ENCODE results near the gene TREM1. TPM values are rescaled to one million over a fixed set of nuclear protein-coding genes. Genes with fewer than 3 reads are reported as not detected.

TREM1 gene
- total RNA-seq, 1 experiment from 2014 or later, result not detected

- Histone ChIP-seq H3K36me3 (ENCODE audit: control insufficient read depth, insufficient read depth, low read length) (no peaks in the 10 kb centered on the region), H3K9me3 (no peaks in the 10 kb centered on the region), H3K4me1 (no peaks in the 10 kb centered on the region), H3K4me3 (ENCODE audit: low read depth, low read length) (no peak overlapping the region), H3K27me3 (replicated peaks; ENCODE audit: control insufficient read depth, insufficient read depth, low read length) (no peaks in the 10 kb centered on the region; the same call in 1 of the 2 replicates)
- Mint-ChIP-seq H3K4me3 (ENCODE audit: unreplicated experiment) (no peak overlapping the region), H3K27me3 (ENCODE audit: insufficient read depth, unreplicated experiment) (peaks cover 24% of the 10 kb centered on the region), H3K9me3 (ENCODE audit: unreplicated experiment) (no peaks in the 10 kb centered on the region), H3K4me1 (ENCODE audit: low read depth, unreplicated experiment) (no peaks in the 10 kb centered on the region), H3K36me3 (ENCODE audit: insufficient read depth, unreplicated experiment) (no peaks in the 10 kb centered on the region), H3K27ac (ENCODE audit: unreplicated experiment) (no peak overlapping the region)
- CTCF ChIA-PET, result no interaction called here
- TF ChIP-seq CTCF (IDR thresholded peaks at IDR 0.05; ENCODE audit: insufficient read depth in 1 of 2, low read depth in 1 of 2, low read length in 1 of 2, severe bottlenecking in 1 of 2, unreplicated experiment in 1 of 2), result no peak
- POLR2A ChIA-PET, result no interaction called here
- intact Hi-C loops (cut with micrococcal nuclease; ENCODE audit: unreplicated experiment), result no loop called here
- no TSS peak for BruUV-seq (replicated peaks)
- DNase-seq, result no peak
Measured at GRCh38 chr6:41283600-41283999, 2.9 kb downstream of the TREM1 start.

- no peak overlapping the region for H3K4me3 ChIP-seq (ENCODE audit: low read depth, low read length)
- no peak overlapping the region for H3K4me3 Mint-ChIP-seq (ENCODE audit: unreplicated experiment)
- H3K4me1 ChIP-seq, result no peaks in the 10 kb centered on the region
- no TSS peak for BruUV-seq (replicated peaks)
- H3K27me3 ChIP-seq (replicated peaks; ENCODE audit: control insufficient read depth, insufficient read depth, low read length), result no peaks in the 10 kb centered on the region; the same call in 1 of the 2 replicates
- no peaks in the 10 kb centered on the region for H3K9me3 Mint-ChIP-seq (ENCODE audit: unreplicated experiment)
- no peak for DNase-seq
- no peaks in the 10 kb centered on the region for H3K9me3 ChIP-seq
- H3K4me1 Mint-ChIP-seq (ENCODE audit: low read depth, unreplicated experiment), result no peaks in the 10 kb centered on the region
- ChIA-PET CTCF (no interaction called here), POLR2A (no interaction called here)
- no peak overlapping the region for H3K27ac Mint-ChIP-seq (ENCODE audit: unreplicated experiment)
- intact Hi-C loops (cut with micrococcal nuclease; ENCODE audit: unreplicated experiment), result no loop called here
- no peaks in the 10 kb centered on the region for H3K36me3 ChIP-seq (ENCODE audit: control insufficient read depth, insufficient read depth, low read length)
- H3K36me3 Mint-ChIP-seq (ENCODE audit: insufficient read depth, unreplicated experiment), result no peaks in the 10 kb centered on the region
- TF ChIP-seq CTCF (IDR thresholded peaks at IDR 0.05; ENCODE audit: insufficient read depth in 1 of 2, low read depth in 1 of 2, low read length in 1 of 2, severe bottlenecking in 1 of 2, unreplicated experiment in 1 of 2), result no peak
- peaks cover 14% of the 10 kb centered on the region for H3K27me3 Mint-ChIP-seq (ENCODE audit: insufficient read depth, unreplicated experiment)
Measured at GRCh38 chr6:41280381-41281057, 6.0 kb downstream of the TREM1 start.

GRCh38 chr6:41278699-41279405 lies 7.6 kb downstream of the TREM1 start:
- Histone ChIP-seq H3K36me3 (ENCODE audit: control insufficient read depth, insufficient read depth, low read length) (no peaks in the 10 kb centered on the region), H3K4me1 (no peaks in the 10 kb centered on the region), H3K27me3 (replicated peaks; ENCODE audit: control insufficient read depth, insufficient read depth, low read length) (no peaks in the 10 kb centered on the region; the same call in 1 of the 2 replicates), H3K9me3 (no peaks in the 10 kb centered on the region), H3K4me3 (ENCODE audit: low read depth, low read length) (no peak overlapping the region)
- intact Hi-C loops (cut with micrococcal nuclease; ENCODE audit: unreplicated experiment), result loop anchor here (1.0 kb wide), 1 partner anchor 39 kb away; no protein-coding TSS in a partner anchor
- Mint-ChIP-seq H3K27me3 (ENCODE audit: insufficient read depth, unreplicated experiment) (peaks cover 17% of the 10 kb centered on the region), H3K4me3 (ENCODE audit: unreplicated experiment) (no peak overlapping the region), H3K27ac (ENCODE audit: unreplicated experiment) (no peak overlapping the region), H3K4me1 (ENCODE audit: low read depth, unreplicated experiment) (no peaks in the 10 kb centered on the region), H3K9me3 (ENCODE audit: unreplicated experiment) (no peaks in the 10 kb centered on the region), H3K36me3 (ENCODE audit: insufficient read depth, unreplicated experiment) (no peaks in the 10 kb centered on the region)
- DNase-seq, result peak; percentile 61 to 64
- POLR2A ChIA-PET, result no interaction called here
- CTCF ChIA-PET, result interaction anchor here (0.6 kb wide), 1 partner anchor 170 kb away, joined by 3 read pairs; no protein-coding TSS in a partner anchor
- TF ChIP-seq CTCF (IDR thresholded peaks at IDR 0.05; ENCODE audit: insufficient read depth in 1 of 2, low read depth in 1 of 2, low read length in 1 of 2, severe bottlenecking in 1 of 2, unreplicated experiment in 1 of 2), result peak; percentile 38 to 74
- BruUV-seq (replicated peaks), result no TSS peak

Data from Caco-2 (cell line).